Activated CD4-positive, alpha-beta T cell treated with anti-CD3 and anti-CD28 coated beads, Interleukin-10, Interleukin-2, amounts not matched to agents 100 ng/mL and 50 ng/mL, durations not matched to agents 16 hours and 8 hours (primary cell): Measurements from ENCODE around the gene SPECC1L.
A peak's percentile ranks its signal among the peaks of the same experiment; 100 is the strongest.
"Not testable (repeated sequence)": the region's sequence is repeated elsewhere in the genome, so short reads cannot be mapped to it uniquely, and the experiment has no call there.

Source experiments
- DNase-seq: peaks from one replicate; pipeline ENCODE4 v3.0.0-alpha.2; 2020

The SPECC1L gene

GRCh38 chr22:24245584-24246561 is 24.8 kb upstream of the SPECC1L start:
- DNase-seq, result not testable (repeated sequence)

GRCh38 chr22:24247011-24247507 is 23.6 kb upstream of the SPECC1L start:
- no peak for DNase-seq

- peak; percentile 59 for DNase-seq
Observed at GRCh38 chr22:24247564-24248344, 22.9 kb upstream of the SPECC1L start.

- DNase-seq, result not testable (repeated sequence)
Observed at GRCh38 chr22:24248611-24249010, 22.0 kb upstream of the SPECC1L start.

GRCh38 chr22:24249413-24249812 is 21.2 kb upstream of the SPECC1L start:
- not testable (repeated sequence) for DNase-seq

- DNase-seq, result not testable (repeated sequence)
Observed at GRCh38 chr22:24251286-24251685, 19.3 kb upstream of the SPECC1L start.

- not testable (repeated sequence) for DNase-seq
Observed at GRCh38 chr22:24253126-24253525, 17.5 kb upstream of the SPECC1L start.

GRCh38 chr22:24256136-24256535 is 14.5 kb upstream of the SPECC1L start:
- DNase-seq, result not testable (repeated sequence)

GRCh38 chr22:24256736-24257135 is 13.9 kb upstream of the SPECC1L start:
- not testable (repeated sequence) for DNase-seq

GRCh38 chr22:24259459-24259858 is 11.2 kb upstream of the SPECC1L start:
- DNase-seq, result peak; percentile 71

GRCh38 chr22:24262185-24262749 is 8.4 kb upstream of the SPECC1L start:
- not testable (repeated sequence) for DNase-seq

- DNase-seq, result not testable (repeated sequence)
Observed at GRCh38 chr22:24263479-24263878, 7.2 kb upstream of the SPECC1L start.

GRCh38 chr22:24264329-24264896 is 6.2 kb upstream of the SPECC1L start:
- not testable (repeated sequence) for DNase-seq

- DNase-seq, result no peak
Observed at GRCh38 chr22:24265734-24266133, 4.9 kb upstream of the SPECC1L start.

- DNase-seq, result not testable (repeated sequence)
Observed at GRCh38 chr22:24266495-24266894, 4.1 kb upstream of the SPECC1L start.

- DNase-seq, result no peak
Observed at GRCh38 chr22:24271386-24271854, 789 bp downstream of the SPECC1L start.

GRCh38 chr22:24273031-24273430 is 2.4 kb downstream of the SPECC1L start:
- peak; percentile 52 for DNase-seq

GRCh38 chr22:24273906-24274305 is 3.3 kb downstream of the SPECC1L start:
- DNase-seq, result not testable (repeated sequence)

- not testable (repeated sequence) for DNase-seq
Observed at GRCh38 chr22:24274696-24275405, 4.2 kb downstream of the SPECC1L start.

- not testable (repeated sequence) for DNase-seq
Observed at GRCh38 chr22:24280363-24280762, 9.7 kb downstream of the SPECC1L start.

GRCh38 chr22:24282401-24282800 is 11.8 kb downstream of the SPECC1L start:
- no peak for DNase-seq

- DNase-seq, result no peak
Observed at GRCh38 chr22:24284747-24285203, 14.1 kb downstream of the SPECC1L start.
